H1 (cell line): Measurements from ENCODE around the gene ARID1B. TPM values are rescaled to one million over a fixed set of nuclear protein-coding genes. Genes with fewer than 3 reads are reported as not detected.

Source experiments
- CTCF ChIP-seq, 3 experiments: IDR thresholded peaks; 1 replicate in 2 of 3; 2 replicates in 1 of 3; pipeline versions ENCODE4 v1.5.1 to v1.6.1; 2011; ENCODE audit warnings: low read length in 3 of 3, mild to moderate bottlenecking in 3 of 3, inconsistent platforms in 2 of 3, low read depth in 1 of 3, moderate library complexity in 1 of 3; ENCODE audit not compliant: insufficient read depth in 1 of 3; ENCODE audit errors: control extremely low read depth in 1 of 3
- polyA plus RNA-seq, 7 experiments: library from polyadenylated mRNA; depleted of rRNA in 3 of 7; stranded (reverse) in 5 of 7; unstranded in 2 of 7; fragments of >200 nt in 5 of 7; fragments of 200-250 nt in 2 of 7; gene quantifications; 1 replicate in 5 of 7; 2 replicates in 1 of 7; 4 replicates in 1 of 7; pipeline versions ENCODE4 v1.2.1 to v1.2.3, GENCODE V29; 2011 to 2013; ENCODE audit warnings: missing spikeins in 2 of 7, mixed read lengths in 2 of 7
- total RNA-seq: library from RNA; stranded (reverse); fragmentation: NEBNext Ultra II Directional; extraction: Animal tissue kit (Norgen Biotek cat#: 25700); gene quantifications from 2 replicates; pipeline ENCODE4 v1.2.1, GENCODE V29; 2021

The ARID1B gene
- total and polyA plus RNA-seq, 2 of the 8 experiments (the other 6 are each of a cell fraction or from before 2014, with no cell fraction given): 24.3 to 70.3 TPM

- no peak for TF ChIP-seq CTCF (IDR thresholded peaks at IDR 0.05; ENCODE audit: control extremely low read depth in 1 of 3, insufficient read depth in 1 of 3, low read depth in 1 of 3, low read length in 3 of 3)
- TF ChIP-seq, all 59 proteins: peak for 0
Observed at GRCh38 chr6:157117431-157118095, 340.4 kb downstream of the ARID1B start (continued).
